ENCODE results near the gene PRSS8. TPM values are rescaled to one million over a fixed set of nuclear protein-coding genes. Genes with fewer than 3 reads are reported as not detected.

Gene PRSS8
- polyA plus RNA-seq, 1 experiment = not detected

GRCh38 chr16:31083981-31084380 is 51.5 kb downstream of the PRSS8 start:
- ChIA-PET POLR2A (no interaction called here), CTCF (interaction anchor here (0.8 kb wide), 1 partner anchor 59 kb away, joined by 3 read pairs; no protein-coding TSS in a partner anchor)
- TF ChIP-seq, protein P1, sequence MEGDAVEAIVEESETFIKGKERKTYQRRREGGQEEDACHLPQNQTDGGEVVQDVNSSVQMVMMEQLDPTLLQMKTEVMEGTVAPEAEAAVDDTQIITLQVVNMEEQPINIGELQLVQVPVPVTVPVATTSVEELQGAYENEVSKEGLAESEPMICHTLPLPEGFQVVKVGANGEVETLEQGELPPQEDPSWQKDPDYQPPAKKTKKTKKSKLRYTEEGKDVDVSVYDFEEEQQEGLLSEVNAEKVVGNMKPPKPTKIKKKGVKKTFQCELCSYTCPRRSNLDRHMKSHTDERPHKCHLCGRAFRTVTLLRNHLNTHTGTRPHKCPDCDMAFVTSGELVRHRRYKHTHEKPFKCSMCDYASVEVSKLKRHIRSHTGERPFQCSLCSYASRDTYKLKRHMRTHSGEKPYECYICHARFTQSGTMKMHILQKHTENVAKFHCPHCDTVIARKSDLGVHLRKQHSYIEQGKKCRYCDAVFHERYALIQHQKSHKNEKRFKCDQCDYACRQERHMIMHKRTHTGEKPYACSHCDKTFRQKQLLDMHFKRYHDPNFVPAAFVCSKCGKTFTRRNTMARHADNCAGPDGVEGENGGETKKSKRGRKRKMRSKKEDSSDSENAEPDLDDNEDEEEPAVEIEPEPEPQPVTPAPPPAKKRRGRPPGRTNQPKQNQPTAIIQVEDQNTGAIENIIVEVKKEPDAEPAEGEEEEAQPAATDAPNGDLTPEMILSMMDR (IDR thresholded peaks at IDR 0.05; ENCODE audit: low read depth, low read length) = no peak
- no peak for DNase-seq (ENCODE audit: low read depth, low spot score)
- Histone ChIP-seq H3K27ac (ENCODE audit: low read depth, low read length) (no peak overlapping the region), H3K4me3 (ENCODE audit: low read depth, low read length) (no peak overlapping the region), H3K9me3 (ENCODE audit: control insufficient read depth, insufficient read depth, low read length) (no peaks in the 10 kb centered on the region; the same call in 1 of the 2 replicates), H3K27me3 (ENCODE audit: control insufficient read depth, insufficient read depth, low read length) (no peaks in the 10 kb centered on the region)

GRCh38 chr16:31083556-31083955 is 52.0 kb downstream of the PRSS8 start:
- no peaks in the 10 kb centered on the region; the same call in 1 of the 2 replicates for H3K9me3 ChIP-seq (ENCODE audit: control insufficient read depth, insufficient read depth, low read length)
- no peak for DNase-seq (ENCODE audit: low read depth, low spot score)
- TF ChIP-seq, protein P1 (IDR thresholded peaks at IDR 0.05; ENCODE audit: low read depth, low read length) = no peak
- POLR2A ChIA-PET = no interaction called here
- CTCF ChIA-PET = interaction anchor here (0.6 kb wide), 1 partner anchor 377 kb away, joined by 4 read pairs; no protein-coding TSS in a partner anchor
- no peak overlapping the region for H3K4me3 ChIP-seq (ENCODE audit: low read depth, low read length)
- H3K27ac ChIP-seq (ENCODE audit: low read depth, low read length) = no peak overlapping the region
- no peaks in the 10 kb centered on the region for H3K27me3 ChIP-seq (ENCODE audit: control insufficient read depth, insufficient read depth, low read length)

DNA sequence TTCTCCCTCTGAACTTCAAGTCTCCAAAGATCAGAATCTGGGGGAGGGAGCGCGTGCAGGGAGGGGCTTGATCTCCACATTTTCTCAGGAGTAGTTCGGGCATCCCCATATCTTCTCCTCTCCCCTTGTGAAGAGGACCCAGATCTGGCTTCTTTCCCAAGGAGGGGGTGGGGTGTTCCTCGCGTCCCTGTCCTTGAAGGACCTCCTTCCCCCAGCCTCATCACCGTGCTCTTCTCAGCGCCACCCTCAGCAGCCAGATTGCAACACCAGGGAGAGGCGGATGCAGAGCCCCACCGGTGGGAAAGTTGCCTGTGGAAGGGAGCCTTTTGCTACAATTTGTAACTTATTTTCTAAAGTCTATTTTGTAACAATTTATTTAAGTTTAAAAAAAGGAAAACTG is 52.4 kb downstream of the PRSS8 start:
- no peak overlapping the region for H3K4me3 ChIP-seq (ENCODE audit: low read depth, low read length)
- POLR2A ChIA-PET = no interaction called here
- CTCF ChIA-PET = interaction anchor here (0.6 kb wide), 1 partner anchor 378 kb away, joined by 4 read pairs; no protein-coding TSS in a partner anchor

DNA sequence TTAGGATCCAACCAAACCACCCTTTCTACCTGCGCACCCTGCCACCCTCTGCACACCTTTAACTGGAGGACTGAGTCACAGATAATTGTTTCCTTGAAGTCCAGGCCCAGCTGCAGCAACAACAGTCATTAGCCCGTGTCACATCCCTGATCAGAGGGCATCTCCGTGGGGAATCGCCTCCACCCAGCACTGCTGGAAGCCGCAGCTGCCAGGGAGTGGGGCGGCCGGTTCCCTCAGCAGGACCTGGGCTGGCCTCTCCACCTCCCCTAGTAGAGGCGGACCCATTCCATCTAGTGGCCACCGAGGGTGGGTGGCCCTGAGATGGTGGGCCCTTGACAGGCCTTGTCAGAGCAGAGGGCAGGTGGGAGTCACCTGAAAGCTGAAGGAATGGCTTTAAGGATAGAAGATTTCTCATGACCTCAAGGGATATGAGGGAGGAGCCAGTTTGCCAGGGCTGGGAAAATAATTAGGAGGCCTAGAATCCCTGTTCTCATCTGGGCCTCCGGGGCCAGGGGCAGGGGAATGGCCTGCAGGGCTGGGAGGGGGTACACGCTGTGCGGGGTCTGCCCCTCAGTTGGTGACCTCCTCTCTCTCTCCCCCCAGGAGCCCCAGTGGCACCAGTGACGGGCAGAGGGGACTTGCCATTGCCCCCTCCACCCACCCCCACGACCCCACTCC is 53.0 kb downstream of the PRSS8 start:
- POLR2A ChIA-PET = no interaction called here
- TF ChIP-seq, protein P1 (IDR thresholded peaks at IDR 0.05; ENCODE audit: low read depth, low read length) = no peak

More for the DNA sequence above, 52.4 kb downstream of the PRSS8 start:
- Histone ChIP-seq H3K9me3 (ENCODE audit: control insufficient read depth, insufficient read depth, low read length) (no peaks in the 10 kb centered on the region; the same call in 1 of the 2 replicates), H3K27ac (ENCODE audit: low read depth, low read length) (no peak overlapping the region), H3K27me3 (ENCODE audit: control insufficient read depth, insufficient read depth, low read length) (no peaks in the 10 kb centered on the region)
- no peak for DNase-seq (ENCODE audit: low read depth, low spot score)
- TF ChIP-seq, protein P1 (IDR thresholded peaks at IDR 0.05; ENCODE audit: low read depth, low read length) = no peak

More for the DNA sequence above, 53.0 kb downstream of the PRSS8 start:
- Histone ChIP-seq H3K27ac (ENCODE audit: low read depth, low read length) (no peak overlapping the region), H3K9me3 (ENCODE audit: control insufficient read depth, insufficient read depth, low read length) (no peaks in the 10 kb centered on the region; the same call in 1 of the 2 replicates), H3K4me3 (ENCODE audit: low read depth, low read length) (no peak overlapping the region), H3K27me3 (ENCODE audit: control insufficient read depth, insufficient read depth, low read length) (no peaks in the 10 kb centered on the region)
- CTCF ChIA-PET = interaction anchor here (0.6 kb wide), 1 partner anchor 378 kb away, joined by 4 read pairs; no protein-coding TSS in a partner anchor
- no peak for DNase-seq (ENCODE audit: low read depth, low spot score)

Small RNA genes within 50 kb of the gene (small RNA-seq; reads per million reads assigned to genes)
- gene AC009088.4 (ENCODE audit: insufficient read length, low read depth) (not detected), gene NDUFA3P6 (ENCODE audit: insufficient read length, low read depth) (not detected)

Other genes with a start within 250 kb of the PRSS8 start
- 27.7 and 27.8 TPM in 2 replicates for gene BCL7C, start 241.7 kb downstream of the PRSS8 start, polyA plus RNA-seq (2011; rRNA removed)
- 10.1 and 12.5 TPM in 2 replicates for gene CTF1, start 239.1 kb downstream of the PRSS8 start, polyA plus RNA-seq (2011; rRNA removed)
- 7.1 and 10.6 TPM in 2 replicates for gene FBXL19, start 212.2 kb downstream of the PRSS8 start, polyA plus RNA-seq (2011; rRNA removed)
- gene ORAI3, start 186.7 kb downstream of the PRSS8 start, polyA plus RNA-seq (2011; rRNA removed) = 23.7 and 29.5 TPM in 2 replicates
- gene SETD1A, start 178.0 kb downstream of the PRSS8 start, polyA plus RNA-seq (2011; rRNA removed) = 1.1 and 1.4 TPM in 2 replicates
- 6.1 and 9.5 TPM in 2 replicates for gene HSD3B7, start 150.5 kb downstream of the PRSS8 start, polyA plus RNA-seq (2011; rRNA removed)
- 4.2 and 4.8 TPM in 2 replicates for gene STX1B, start 125.1 kb downstream of the PRSS8 start, polyA plus RNA-seq (2011; rRNA removed)
- gene STX4, start 102.2 kb downstream of the PRSS8 start, polyA plus RNA-seq (2011; rRNA removed) = 43.7 and 45.9 TPM in 2 replicates
- gene ZNF668, start 61.5 kb downstream of the PRSS8 start, polyA plus RNA-seq (2011; rRNA removed) = 5.9 and 8.6 TPM in 2 replicates
- gene ZNF646, start 61.3 kb downstream of the PRSS8 start, polyA plus RNA-seq (2011; rRNA removed) = 2.4 and 4.5 TPM in 2 replicates
- 0.67 and 0.79 TPM in 2 replicates for gene PRSS53, start 46.8 kb downstream of the PRSS8 start, polyA plus RNA-seq (2011; rRNA removed)
- gene VKORC1, start 40.9 kb downstream of the PRSS8 start, polyA plus RNA-seq (2011; rRNA removed) = 210 and 272 TPM in 2 replicates
- gene BCKDK, start 27.3 kb downstream of the PRSS8 start, polyA plus RNA-seq (2011; rRNA removed) = 31.6 and 42.3 TPM in 2 replicates
- 23.0 and 24.7 TPM in 2 replicates for gene KAT8, start 18.1 kb downstream of the PRSS8 start, polyA plus RNA-seq (2011; rRNA removed)
- 0.24 and 0.42 TPM in 2 replicates for gene PRSS36, start 14.3 kb upstream of the PRSS8 start, polyA plus RNA-seq (2011; rRNA removed)
- gene FUS, start 44.4 kb upstream of the PRSS8 start, polyA plus RNA-seq (2011; rRNA removed) = 156 and 166 TPM in 2 replicates
- 21.8 and 31.0 TPM in 2 replicates for gene PYCARD, start 67.0 kb upstream of the PRSS8 start, polyA plus RNA-seq (2011; rRNA removed)
- gene TRIM72, start 78.4 kb upstream of the PRSS8 start, polyA plus RNA-seq (2011; rRNA removed) = not detected in 2 replicates
- gene PYDC1, start 81.4 kb upstream of the PRSS8 start, polyA plus RNA-seq (2011; rRNA removed) = not detected in 2 replicates
- not detected in 2 replicates for gene ITGAM, start 124.2 kb upstream of the PRSS8 start, polyA plus RNA-seq (2011; rRNA removed)
- 0.15 and 0.17 TPM in 2 replicates for gene ITGAX, start 219.4 kb upstream of the PRSS8 start, polyA plus RNA-seq (2011; rRNA removed)

Measured in AG04450 (cell line).